Cardiac septum (tissue), 1 donor: ENCODE results near the gene CTNNA3. TPM values are rescaled to one million over a fixed set of nuclear protein-coding genes. Genes with fewer than 3 reads are reported as not detected.

Experiments
- DNase-seq: peaks from one replicate; pipeline ENCODE4 v3.0.0-alpha.2; 2020; ENCODE audit warnings: low spot score
- intact Hi-C: fragments of 100-400 bp; cut with DNase I; formaldehyde crosslinking; loops from one replicate; pipeline ENCODE4 v1.14.0; 2022
- total RNA-seq: library from RNA; stranded (reverse); fragmentation: NEBNext Ultra II Directional; extraction: Animal tissue kit (Norgen Biotek cat#: 25700); gene quantifications from one replicate; pipeline ENCODE4 v1.2.1, GENCODE V29; 2021
- donor health status: DM: no; HTN: no; CAD: no.

CTNNA3 gene
- total RNA-seq, 1 donor from 2014 or later = 198 TPM

GRCh38 chr10:67088036-67088435 is 608.0 kb downstream of the CTNNA3 start:
- intact Hi-C loops = no loop called here
- no peak for DNase-seq

- intact Hi-C loops = no loop called here
- DNase-seq = no peak
These were observed 608.9 kb downstream of the CTNNA3 start for GRCh38 chr10:67087135-67087425.

GRCh38 chr10:67086327-67087134 is 609.5 kb downstream of the CTNNA3 start:
- DNase-seq = no peak
- intact Hi-C loops = no loop called here

- DNase-seq = no peak
- intact Hi-C loops = no loop called here
These were observed 616.9 kb downstream of the CTNNA3 start for GRCh38 chr10:67079126-67079525.

GRCh38 chr10:67077376-67077775 is 618.6 kb downstream of the CTNNA3 start:
- DNase-seq = no peak
- intact Hi-C loops = no loop called here

GRCh38 chr10:67076144-67076543 is 619.9 kb downstream of the CTNNA3 start:
- intact Hi-C loops = no loop called here
- DNase-seq = no peak

GRCh38 chr10:67075491-67075971 is 620.5 kb downstream of the CTNNA3 start:
- no peak for DNase-seq
- intact Hi-C loops = no loop called here

GRCh38 chr10:67072654-67073053 is 623.3 kb downstream of the CTNNA3 start:
- no peak for DNase-seq
- intact Hi-C loops = no loop called here

GRCh38 chr10:67050415-67050814 is 645.6 kb downstream of the CTNNA3 start:
- intact Hi-C loops = no loop called here
- DNase-seq = no peak

- no peak for DNase-seq
- intact Hi-C loops = no loop called here
These were observed 646.0 kb downstream of the CTNNA3 start for GRCh38 chr10:67049988-67050387.

- intact Hi-C loops = no loop called here
- no peak for DNase-seq
These were observed 649.5 kb downstream of the CTNNA3 start for GRCh38 chr10:67046507-67046906.

GRCh38 chr10:67045404-67045803 is 650.6 kb downstream of the CTNNA3 start:
- DNase-seq = no peak
- intact Hi-C loops = no loop called here

- no peak for DNase-seq
- intact Hi-C loops = no loop called here
These were observed 653.0 kb downstream of the CTNNA3 start for GRCh38 chr10:67043041-67043440.

GRCh38 chr10:67036808-67037207 is 659.2 kb downstream of the CTNNA3 start:
- DNase-seq = no peak
- intact Hi-C loops = no loop called here

GRCh38 chr10:67033878-67034277 is 662.1 kb downstream of the CTNNA3 start:
- no peak for DNase-seq
- intact Hi-C loops = no loop called here

GRCh38 chr10:67022099-67022498 is 673.9 kb downstream of the CTNNA3 start:
- intact Hi-C loops = no loop called here
- no peak for DNase-seq

GRCh38 chr10:67017218-67017617 is 678.8 kb downstream of the CTNNA3 start:
- no peak for DNase-seq
- intact Hi-C loops = no loop called here

GRCh38 chr10:67015225-67015624 is 680.8 kb downstream of the CTNNA3 start:
- intact Hi-C loops = no loop called here

GRCh38 chr10:67011981-67012380 is 684.0 kb downstream of the CTNNA3 start:
- intact Hi-C loops = no loop called here
- no peak for DNase-seq

More at GRCh38 chr10:67015225-67015624, 680.8 kb downstream of the CTNNA3 start:
- DNase-seq = no peak

GRCh38 chr10:67011480-67011879 is 684.5 kb downstream of the CTNNA3 start:
- no peak for DNase-seq
- intact Hi-C loops = no loop called here

- no peak for DNase-seq
- intact Hi-C loops = no loop called here
These were observed 690.0 kb downstream of the CTNNA3 start for GRCh38 chr10:67005981-67006380.

GRCh38 chr10:67004690-67005089 is 691.3 kb downstream of the CTNNA3 start:
- intact Hi-C loops = no loop called here
- no peak for DNase-seq
